ENCODE results near the gene LARP1. TPM values are rescaled to one million over a fixed set of nuclear protein-coding genes. Genes with fewer than 3 reads are reported as not detected.

LARP1 gene
- total and polyA plus RNA-seq, 2 experiments from 2014 or later = 133 to 302 TPM

DNA sequence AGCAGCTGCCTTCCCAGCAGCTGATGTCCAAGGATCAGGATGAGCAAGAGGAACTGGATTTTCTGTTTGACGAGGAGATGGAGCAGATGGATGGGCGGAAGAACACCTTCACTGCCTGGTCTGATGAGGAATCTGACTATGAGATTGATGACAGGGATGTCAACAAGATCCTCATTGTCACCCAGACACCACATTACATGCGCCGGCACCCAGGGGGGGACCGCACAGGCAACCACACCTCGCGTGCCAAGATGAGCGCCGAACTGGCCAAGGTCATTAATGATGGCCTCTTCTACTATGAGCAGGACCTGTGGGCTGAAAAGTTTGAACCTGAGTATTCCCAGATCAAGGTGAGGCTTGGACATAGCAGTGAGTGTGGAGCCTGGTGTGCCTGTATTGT, 46.9 kb downstream of the LARP1 start:
- Mint-ChIP-seq H3K9me3 (no peaks in the 10 kb centered on the region), H3K4me1 (no peaks in the 10 kb centered on the region)
- H3K36me3 ChIP-seq (ENCODE audit: insufficient read depth) = peaks cover 99% of the 10 kb centered on the region

DNA sequence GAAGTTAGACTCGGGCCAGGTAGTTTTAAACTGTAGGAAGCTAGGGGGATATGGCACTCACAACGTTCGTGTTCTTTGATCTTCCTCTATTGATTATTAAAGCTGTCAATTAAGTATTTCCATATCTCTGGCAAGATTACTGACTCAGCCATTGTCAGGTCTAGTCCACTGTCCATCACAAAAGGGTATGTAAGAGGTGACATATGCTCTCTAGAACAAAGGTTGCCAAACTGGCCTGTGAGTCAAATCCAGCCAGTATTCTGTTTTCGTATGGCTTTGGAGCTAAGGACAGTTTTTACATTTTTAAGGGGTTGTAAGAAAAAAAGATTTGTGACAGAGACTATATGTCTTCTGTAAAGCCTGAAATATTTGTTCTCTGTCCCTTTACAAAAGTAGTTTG, 51.0 kb downstream of the LARP1 start:
- H3K4me3 ChIP-seq = no peak overlapping the region
- H3K79me2 ChIP-seq (replicated peaks; ENCODE audit: insufficient read depth) = peaks cover 37% of the 10 kb centered on the region
- peaks cover 94% of the 10 kb centered on the region for H3K36me3 ChIP-seq (ENCODE audit: insufficient read depth)
- peaks cover 28% of the 10 kb centered on the region for H4K20me1 ChIP-seq (replicated peaks; ENCODE audit: insufficient read depth)
- H3K9me3 Mint-ChIP-seq = no peaks in the 10 kb centered on the region
- H3K9me2 ChIP-seq (ENCODE audit: insufficient read depth) = no peaks in the 10 kb centered on the region
- no peak overlapping the region for H3K4me2 ChIP-seq
- H2AFZ ChIP-seq = no peak overlapping the region
- no peak overlapping the region for H3K4me3 Mint-ChIP-seq
- H3K27ac Mint-ChIP-seq = no peak overlapping the region
- no peaks in the 10 kb centered on the region for H3K27me3 Mint-ChIP-seq (ENCODE audit: insufficient read depth, low read depth, poor library complexity)
- DNase-seq (ENCODE audit: low spot score) (no peak), ATAC-seq (no peak)
- H3K27me3 ChIP-seq (ENCODE audit: insufficient read depth) = no peaks in the 10 kb centered on the region
- peaks cover 94% of the 10 kb centered on the region for H3K36me3 Mint-ChIP-seq (ENCODE audit: low read depth)
- H3K4me1 Mint-ChIP-seq = no peaks in the 10 kb centered on the region
- H3F3A ChIP-seq (replicated peaks; ENCODE audit: low read depth) = peaks cover 74% of the 10 kb centered on the region
- H3K27ac ChIP-seq (ENCODE audit: low read depth) = 0 out of 2 replicates have a peak overlapping the region, but pooled peaks have one; percentile 90
- no peaks in the 10 kb centered on the region for H3K4me1 ChIP-seq (ENCODE audit: insufficient read depth)
- TF ChIP-seq POLR2AphosphoS5 (IDR thresholded peaks at IDR 0.05; ENCODE audit: low read depth) (no peak), EZH2 (IDR thresholded peaks at IDR 0.05; ENCODE audit: low read depth, unreplicated experiment) (no peak), CREB1 (CRISPR knock-in tag; IDR thresholded peaks at IDR 0.05; ENCODE audit: low read depth) (no peak)
- TF ChIP-seq, protein P1, sequence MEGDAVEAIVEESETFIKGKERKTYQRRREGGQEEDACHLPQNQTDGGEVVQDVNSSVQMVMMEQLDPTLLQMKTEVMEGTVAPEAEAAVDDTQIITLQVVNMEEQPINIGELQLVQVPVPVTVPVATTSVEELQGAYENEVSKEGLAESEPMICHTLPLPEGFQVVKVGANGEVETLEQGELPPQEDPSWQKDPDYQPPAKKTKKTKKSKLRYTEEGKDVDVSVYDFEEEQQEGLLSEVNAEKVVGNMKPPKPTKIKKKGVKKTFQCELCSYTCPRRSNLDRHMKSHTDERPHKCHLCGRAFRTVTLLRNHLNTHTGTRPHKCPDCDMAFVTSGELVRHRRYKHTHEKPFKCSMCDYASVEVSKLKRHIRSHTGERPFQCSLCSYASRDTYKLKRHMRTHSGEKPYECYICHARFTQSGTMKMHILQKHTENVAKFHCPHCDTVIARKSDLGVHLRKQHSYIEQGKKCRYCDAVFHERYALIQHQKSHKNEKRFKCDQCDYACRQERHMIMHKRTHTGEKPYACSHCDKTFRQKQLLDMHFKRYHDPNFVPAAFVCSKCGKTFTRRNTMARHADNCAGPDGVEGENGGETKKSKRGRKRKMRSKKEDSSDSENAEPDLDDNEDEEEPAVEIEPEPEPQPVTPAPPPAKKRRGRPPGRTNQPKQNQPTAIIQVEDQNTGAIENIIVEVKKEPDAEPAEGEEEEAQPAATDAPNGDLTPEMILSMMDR (conservative IDR thresholded peaks at IDR 0.05; ENCODE audit: low read depth in 2 of 2) = no peak
- TF ChIP-seq, protein P2, sequence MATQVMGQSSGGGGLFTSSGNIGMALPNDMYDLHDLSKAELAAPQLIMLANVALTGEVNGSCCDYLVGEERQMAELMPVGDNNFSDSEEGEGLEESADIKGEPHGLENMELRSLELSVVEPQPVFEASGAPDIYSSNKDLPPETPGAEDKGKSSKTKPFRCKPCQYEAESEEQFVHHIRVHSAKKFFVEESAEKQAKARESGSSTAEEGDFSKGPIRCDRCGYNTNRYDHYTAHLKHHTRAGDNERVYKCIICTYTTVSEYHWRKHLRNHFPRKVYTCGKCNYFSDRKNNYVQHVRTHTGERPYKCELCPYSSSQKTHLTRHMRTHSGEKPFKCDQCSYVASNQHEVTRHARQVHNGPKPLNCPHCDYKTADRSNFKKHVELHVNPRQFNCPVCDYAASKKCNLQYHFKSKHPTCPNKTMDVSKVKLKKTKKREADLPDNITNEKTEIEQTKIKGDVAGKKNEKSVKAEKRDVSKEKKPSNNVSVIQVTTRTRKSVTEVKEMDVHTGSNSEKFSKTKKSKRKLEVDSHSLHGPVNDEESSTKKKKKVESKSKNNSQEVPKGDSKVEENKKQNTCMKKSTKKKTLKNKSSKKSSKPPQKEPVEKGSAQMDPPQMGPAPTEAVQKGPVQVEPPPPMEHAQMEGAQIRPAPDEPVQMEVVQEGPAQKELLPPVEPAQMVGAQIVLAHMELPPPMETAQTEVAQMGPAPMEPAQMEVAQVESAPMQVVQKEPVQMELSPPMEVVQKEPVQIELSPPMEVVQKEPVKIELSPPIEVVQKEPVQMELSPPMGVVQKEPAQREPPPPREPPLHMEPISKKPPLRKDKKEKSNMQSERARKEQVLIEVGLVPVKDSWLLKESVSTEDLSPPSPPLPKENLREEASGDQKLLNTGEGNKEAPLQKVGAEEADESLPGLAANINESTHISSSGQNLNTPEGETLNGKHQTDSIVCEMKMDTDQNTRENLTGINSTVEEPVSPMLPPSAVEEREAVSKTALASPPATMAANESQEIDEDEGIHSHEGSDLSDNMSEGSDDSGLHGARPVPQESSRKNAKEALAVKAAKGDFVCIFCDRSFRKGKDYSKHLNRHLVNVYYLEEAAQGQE (IDR thresholded peaks at IDR 0.05; ENCODE audit: unreplicated experiment) = no peak
- TF ChIP-seq, protein P3, sequence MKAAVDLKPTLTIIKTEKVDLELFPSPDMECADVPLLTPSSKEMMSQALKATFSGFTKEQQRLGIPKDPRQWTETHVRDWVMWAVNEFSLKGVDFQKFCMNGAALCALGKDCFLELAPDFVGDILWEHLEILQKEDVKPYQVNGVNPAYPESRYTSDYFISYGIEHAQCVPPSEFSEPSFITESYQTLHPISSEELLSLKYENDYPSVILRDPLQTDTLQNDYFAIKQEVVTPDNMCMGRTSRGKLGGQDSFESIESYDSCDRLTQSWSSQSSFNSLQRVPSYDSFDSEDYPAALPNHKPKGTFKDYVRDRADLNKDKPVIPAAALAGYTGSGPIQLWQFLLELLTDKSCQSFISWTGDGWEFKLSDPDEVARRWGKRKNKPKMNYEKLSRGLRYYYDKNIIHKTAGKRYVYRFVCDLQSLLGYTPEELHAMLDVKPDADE (IDR thresholded peaks at IDR 0.05) = no peak

More for the DNA sequence above, 46.9 kb downstream of the LARP1 start:
- Histone ChIP-seq H3K9me2 (ENCODE audit: insufficient read depth) (no peaks in the 10 kb centered on the region), H3K27ac (ENCODE audit: low read depth) (no peak overlapping the region), H4K20me1 (replicated peaks; ENCODE audit: insufficient read depth) (peaks cover 48% of the 10 kb centered on the region), H3K4me3 (no peak overlapping the region), H3F3A (replicated peaks; ENCODE audit: low read depth) (peaks cover 58% of the 10 kb centered on the region), H3K79me2 (replicated peaks; ENCODE audit: insufficient read depth) (peaks cover 68% of the 10 kb centered on the region), H2AFZ (no peak overlapping the region), H3K4me2 (no peak overlapping the region), H3K27me3 (ENCODE audit: insufficient read depth) (no peaks in the 10 kb centered on the region), H3K4me1 (ENCODE audit: insufficient read depth) (no peaks in the 10 kb centered on the region)
- TF ChIP-seq, protein P3 (IDR thresholded peaks at IDR 0.05) = no peak
- TF ChIP-seq JUNB (IDR thresholded peaks at IDR 0.05; ENCODE audit: unreplicated experiment) = no peak
- TF ChIP-seq, protein P2 (IDR thresholded peaks at IDR 0.05; ENCODE audit: unreplicated experiment) = no peak
- no peak for TF ChIP-seq POLR2AphosphoS5 (IDR thresholded peaks at IDR 0.05; ENCODE audit: low read depth)
- TF ChIP-seq EZH2 (IDR thresholded peaks at IDR 0.05; ENCODE audit: low read depth, unreplicated experiment) = no peak
- no peak for TF ChIP-seq STAT1 (IDR thresholded peaks at IDR 0.05; ENCODE audit: unreplicated experiment)
- ATAC-seq (no peak), DNase-seq (ENCODE audit: low spot score) (no peak)
- Mint-ChIP-seq H3K27me3 (ENCODE audit: insufficient read depth, low read depth, poor library complexity) (peaks cover 4% of the 10 kb centered on the region), H3K36me3 (ENCODE audit: low read depth) (peaks cover 97% of the 10 kb centered on the region), H3K27ac (no peak overlapping the region), H3K4me3 (no peak overlapping the region)

Data from GM23338 (cell line).